Measurements from ENCODE around the gene FAF1.

The FAF1 gene

DNA sequence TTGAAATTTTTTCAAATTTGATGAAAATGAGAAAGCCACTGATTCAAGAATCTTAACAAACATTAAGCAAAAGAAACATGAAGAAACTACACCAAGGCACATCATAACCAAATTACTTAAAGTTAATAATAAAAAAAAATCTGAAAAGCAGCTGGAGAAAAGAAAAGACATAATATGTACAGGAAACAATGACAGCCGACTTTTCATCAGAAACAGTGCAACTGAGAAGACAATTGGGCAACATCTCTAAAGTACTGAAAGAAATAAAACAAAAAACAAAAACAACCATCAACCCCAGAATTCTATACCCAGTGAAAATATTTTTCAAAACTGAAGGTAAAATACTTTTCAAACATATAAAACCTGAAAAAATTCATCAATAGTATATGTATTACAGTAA, 463.1 kb downstream of the FAF1 start:
- no peak for DNase-seq

DNA sequence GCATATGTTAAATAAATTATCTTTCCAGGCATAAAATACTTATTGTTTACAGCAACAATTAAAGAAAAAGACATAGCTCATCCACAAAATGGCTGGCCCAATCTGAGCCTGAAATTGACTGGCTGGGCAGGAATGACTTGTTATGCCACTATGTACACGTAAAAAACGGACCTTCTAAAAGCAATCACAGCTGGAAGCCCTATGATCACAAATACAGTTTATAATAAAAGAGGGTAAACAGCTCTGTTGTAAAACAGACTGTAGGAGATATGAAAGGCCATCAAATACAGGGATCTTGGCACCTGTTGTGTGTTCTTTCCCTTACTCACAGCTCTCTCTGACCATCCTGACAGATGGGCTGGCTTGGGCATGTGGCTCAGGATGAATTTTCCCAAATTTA, 466.4 kb downstream of the FAF1 start:
- DNase-seq = no peak

DNA sequence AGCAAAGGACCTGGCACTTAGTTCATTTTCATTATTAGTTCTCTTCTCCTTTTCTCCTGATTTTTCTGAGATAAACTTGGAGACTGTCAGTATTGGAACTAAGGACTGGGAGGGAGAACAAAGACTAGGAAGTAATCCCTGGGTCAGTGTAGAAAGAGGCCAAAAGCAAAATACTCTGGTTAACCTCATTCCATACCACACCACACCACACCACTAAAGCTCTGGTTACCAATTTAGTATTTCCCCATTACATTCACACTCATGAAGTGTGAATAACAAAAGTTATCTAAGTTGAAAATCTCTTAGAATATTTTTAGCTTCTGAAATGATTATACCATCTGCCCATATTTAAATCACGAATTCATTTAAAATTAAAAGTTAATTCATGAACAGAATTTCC, 467.9 kb downstream of the FAF1 start:
- DNase-seq = no peak

DNA sequence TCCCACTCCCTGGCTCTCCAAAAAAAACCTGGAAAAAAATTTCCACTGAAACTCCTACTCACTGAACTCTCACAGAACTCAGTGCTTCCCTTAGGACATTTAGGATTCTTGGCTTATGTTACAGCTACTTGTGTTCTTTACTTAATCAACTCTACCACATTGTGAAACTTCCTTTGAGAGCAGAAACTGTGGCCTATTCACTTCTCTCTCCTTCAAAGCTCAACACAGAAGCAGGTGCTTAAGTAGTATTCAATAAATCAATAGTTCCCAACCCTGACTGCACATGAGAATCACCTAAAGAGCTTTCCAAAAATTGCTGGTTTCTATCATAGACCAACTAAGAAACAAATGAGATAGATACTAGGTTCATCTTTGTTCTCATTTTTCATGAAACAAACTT, 468.9 kb downstream of the FAF1 start:
- DNase-seq = no peak

DNA sequence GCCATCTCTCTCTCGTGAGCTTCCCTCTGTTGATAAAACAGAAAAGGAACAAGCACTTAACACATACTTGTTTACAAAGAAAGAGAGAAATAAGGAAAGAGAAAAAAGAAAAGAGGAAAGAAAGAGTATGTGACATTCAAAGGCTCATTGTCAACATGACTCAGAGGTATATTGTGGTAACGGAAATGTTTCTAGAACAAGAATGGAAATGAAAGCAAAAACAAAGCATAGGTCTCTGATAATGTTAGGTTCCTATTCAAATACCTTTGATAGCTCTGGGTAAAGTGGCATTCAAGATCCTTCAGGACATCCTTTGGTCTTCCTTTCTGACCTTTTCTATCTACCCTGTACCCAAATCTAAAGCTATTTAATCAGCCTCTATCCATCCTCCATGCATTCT, 469.4 kb downstream of the FAF1 start:
- no peak for DNase-seq

DNA sequence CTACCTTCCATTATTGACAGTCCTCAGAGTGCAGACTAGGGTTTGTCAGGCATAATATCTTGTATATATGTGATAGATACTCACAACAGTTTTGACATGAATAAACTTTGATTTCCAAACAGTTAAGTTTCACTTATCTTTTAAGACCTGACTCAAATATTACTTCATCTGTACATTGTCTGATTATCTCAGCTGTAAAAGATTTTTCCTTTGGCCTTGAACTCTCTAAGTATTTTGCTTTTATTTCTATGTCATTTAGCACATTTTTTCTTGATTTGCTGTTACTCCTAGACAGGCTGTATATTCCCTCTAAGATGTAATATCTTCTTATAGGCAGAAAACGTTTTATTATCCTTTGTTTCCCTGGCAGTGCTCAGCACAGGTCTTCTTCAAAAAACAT, 471.2 kb downstream of the FAF1 start:
- no peak for DNase-seq

DNA sequence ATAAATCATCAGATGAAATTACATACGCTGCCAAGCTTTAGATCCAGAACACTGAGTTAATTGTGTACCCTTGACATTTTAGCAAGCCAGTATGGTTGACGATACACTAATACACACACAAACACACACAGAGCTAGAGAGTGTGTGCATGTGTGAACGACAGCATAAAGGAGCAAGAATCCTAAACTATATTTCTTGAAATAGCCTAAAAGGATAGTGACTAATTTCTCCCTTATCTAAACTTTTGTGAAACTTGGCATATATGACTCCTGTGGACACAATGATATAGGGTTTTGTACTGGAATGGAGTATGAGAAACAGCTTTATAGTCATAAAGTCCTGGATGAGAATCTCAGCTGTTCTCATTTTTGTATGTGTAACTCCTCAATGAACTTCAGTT, 471.7 kb downstream of the FAF1 start:
- no peak for DNase-seq

DNA sequence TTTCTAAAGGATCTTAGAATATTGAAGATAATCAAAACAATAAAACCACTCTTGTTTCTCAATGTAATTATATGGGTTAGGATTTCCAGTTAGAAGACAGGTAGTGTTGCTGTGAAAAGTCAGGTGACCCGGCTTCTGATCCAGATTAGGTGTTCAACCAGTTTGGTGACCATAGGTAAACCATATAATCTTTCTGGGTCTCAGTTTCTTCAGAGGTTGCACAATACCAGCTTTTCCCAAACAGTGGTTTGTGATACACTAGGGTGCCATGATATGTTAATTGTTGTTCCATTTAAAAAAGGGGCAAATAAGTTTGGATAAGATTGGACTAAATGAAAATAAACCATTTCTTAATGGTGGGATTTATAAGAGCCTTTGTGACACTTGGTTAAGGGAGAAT, 472.3 kb downstream of the FAF1 start:
- DNase-seq = no peak

DNA sequence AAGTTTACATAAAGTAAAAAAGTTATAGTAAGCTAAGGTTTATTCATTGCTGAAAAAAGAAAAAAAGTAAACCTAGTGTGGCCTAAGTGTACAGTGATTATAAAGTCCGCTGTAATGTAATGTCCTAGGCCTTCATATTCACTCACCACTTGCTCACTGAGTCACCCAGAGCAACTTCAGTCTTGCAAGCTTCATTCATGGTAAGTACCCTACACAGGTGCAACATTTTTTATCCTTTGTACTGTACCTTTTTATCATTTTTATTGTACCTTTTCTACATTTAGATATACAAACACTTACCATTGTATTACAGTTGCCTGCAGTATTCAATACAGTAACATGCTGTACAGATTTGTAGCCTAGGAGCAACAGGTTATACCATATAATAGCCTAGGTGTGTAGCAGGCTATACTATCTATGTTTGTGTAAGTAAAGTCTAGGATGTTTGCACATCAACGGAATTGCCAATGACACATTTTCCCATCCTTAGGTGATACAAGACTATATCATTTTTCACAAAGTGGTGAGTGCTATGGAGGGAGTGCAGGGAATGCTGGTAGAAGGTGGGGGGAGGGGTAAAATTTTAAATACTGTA, 478.8 kb downstream of the FAF1 start:
- no peak for DNase-seq

DNA sequence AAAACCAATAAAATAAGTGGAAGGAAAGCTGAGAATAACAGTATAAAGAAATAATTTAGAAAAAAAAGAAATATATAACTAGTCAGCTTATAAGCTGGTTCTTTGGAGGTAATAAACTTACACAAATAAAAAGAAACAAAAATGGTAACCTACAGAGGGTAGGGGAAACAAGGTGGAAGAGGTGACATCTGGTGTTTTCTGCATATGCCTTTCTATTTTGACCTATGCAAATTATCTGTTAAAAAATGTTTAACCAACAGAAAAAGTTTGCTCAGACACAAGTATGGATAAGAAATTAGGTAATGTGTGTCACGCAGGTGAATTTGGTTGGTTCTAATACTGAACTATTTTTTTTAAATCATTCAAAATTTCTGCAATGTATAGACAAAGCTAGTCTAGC, 483.3 kb downstream of the FAF1 start:
- DNase-seq = no peak

DNA sequence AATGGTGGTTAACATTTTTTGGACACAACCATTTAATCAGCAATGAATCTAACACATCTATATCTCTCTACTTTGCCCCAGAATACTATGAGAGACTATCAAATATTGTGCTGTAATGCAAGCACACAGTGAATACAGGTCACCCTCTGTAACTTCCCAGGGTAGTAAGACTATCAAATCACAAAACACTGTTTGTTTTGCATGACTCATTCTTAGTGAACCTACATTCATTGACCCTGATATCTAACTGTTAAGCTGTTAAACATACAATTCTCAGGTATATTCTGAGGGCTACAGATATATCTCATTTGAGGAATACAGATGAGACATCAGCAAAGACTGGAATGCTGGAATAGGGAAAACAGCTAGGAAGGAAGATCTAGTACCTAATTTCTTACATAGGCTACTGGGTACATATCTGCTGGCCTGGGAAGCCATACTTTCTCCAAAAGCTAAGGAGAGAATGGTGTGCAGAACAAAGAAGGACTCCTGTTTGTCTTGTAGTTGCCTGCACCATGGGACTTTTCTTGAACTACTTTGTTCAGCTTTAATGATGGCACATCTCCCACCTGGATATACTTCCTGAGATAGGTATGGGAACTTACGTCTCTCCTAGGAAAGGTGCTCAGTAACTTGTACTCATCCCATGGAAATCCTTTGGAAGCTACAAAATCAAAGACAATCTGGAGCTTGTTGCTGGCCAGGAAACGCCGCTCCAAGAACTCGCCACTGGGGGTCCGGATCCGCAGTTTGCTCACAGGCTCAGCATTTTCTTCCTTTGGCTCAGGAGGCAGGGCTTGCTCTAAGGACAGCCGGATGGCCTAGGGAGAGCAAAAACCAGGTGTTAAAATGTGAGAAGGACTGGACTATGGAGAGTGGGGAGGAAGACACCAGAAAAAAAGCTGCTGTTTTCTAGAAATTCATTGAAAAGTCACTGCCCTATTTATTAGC, 484.9 kb downstream of the FAF1 start:
- DNase-seq = no peak

DNA sequence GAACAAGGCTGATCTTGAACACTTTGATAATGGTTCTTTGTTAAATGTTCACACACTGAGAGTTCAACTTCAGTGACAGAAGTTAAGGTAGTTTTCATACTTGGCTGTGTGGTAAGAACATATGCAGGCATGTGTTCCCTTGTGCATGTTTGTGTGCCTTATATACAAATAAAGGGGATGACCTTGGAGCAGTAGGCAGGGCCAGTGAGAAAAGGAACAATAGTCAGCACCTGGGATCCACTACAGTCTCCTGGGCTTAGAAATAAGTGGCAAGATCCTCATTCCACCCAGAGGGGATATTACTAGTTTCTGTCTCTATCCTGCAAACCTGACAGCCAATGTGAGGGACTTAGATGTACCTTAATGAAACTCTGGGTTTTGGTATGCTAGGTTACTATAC, 486.6 kb downstream of the FAF1 start:
- DNase-seq = no peak

DNA sequence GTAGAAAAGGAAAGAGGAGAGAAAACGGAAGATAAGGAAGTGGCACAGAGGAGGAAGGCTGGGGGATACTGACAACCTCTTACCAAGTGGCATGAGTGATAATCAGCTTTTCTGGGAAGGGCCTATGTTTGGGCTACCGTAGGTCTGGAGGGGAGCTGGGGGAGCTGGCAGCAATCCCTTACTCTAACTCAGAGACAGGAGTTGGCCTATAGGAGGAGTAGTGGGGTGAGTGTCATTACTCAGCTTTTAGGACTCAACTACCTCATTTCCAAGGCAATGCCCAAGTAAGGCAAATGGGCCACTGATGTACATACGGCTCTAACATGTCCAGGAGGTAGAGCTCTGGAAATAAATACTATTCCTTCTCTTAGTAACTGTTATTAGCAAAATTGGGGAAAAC, 488.1 kb downstream of the FAF1 start:
- DNase-seq = no peak

DNA sequence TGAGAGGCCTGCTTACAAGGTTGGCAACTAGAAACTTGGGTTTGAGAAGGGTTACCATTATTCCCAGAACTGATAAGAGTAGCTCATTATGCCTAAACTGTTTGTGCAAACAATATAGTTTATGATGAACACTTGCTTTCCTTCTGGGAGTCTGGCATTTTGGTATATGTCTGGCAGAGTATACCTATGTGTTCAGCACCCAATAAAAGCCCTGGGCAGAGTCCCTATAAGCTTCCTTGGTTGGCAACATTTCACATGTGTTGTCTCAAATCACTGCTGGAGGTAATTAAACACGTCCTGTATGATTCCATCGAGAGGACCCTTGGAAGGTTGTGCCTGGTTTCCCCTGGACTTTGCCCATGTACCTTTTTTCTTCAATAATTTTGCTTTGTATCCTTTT, 497.1 kb downstream of the FAF1 start:
- no peak for DNase-seq

DNA sequence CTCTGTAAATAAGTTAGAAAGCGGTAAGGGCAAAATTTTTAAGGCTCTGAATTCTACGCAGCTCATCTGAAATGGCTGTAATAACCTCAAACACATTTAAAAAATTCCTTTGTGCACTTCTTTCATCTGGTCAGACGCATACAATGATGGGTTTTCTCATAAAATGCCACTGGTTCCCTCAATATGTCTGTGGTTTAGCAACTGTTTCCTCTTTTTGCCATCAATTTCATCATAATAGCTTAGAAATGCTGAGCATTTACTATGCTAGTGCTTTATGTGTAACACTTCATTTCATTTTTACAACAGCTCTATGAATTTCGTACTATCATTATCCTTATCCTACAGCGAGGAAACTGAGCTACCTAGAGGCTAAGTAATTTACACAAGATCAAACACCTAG, 501.6 kb downstream of the FAF1 start:
- DNase-seq = no peak

DNA sequence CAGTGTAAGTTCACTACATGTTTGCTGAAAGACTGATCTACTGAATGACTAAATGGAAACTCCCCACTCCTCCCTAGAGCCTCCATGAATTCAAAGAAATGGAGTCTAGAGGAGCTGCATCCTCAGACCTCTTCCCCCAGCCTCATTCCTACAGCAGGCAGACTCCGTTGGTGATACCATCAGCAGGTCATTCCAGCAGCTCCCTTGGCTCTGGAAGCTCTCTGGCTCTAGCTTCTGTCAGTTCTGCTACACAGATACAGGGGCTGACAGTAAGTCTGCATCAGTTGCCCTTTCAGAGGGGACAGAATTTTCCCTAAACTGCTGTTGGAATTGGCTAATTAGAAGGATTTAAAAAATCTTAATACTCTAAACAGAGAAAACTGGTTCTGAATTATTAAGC, 505.2 kb downstream of the FAF1 start:
- no peak for DNase-seq

DNA sequence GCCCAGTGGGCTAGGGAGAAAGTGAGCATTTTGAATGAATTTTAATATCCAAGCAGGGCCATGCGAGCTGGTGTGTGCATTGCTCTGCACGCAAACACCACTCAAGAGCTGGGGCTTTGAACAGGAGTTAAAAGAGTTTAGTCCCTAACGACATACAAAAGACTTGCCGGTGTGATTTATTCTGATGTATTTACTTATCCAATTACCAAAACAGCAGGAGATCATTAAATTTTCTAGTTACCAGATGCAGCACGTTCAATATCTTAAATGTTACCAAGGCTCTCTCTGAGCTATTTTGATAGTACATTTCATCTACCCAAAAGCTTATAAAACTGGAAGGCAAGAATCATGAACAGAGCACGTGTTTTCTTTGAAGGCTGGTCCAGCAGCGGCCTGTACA, 506.8 kb downstream of the FAF1 start:
- no peak for DNase-seq

DNA sequence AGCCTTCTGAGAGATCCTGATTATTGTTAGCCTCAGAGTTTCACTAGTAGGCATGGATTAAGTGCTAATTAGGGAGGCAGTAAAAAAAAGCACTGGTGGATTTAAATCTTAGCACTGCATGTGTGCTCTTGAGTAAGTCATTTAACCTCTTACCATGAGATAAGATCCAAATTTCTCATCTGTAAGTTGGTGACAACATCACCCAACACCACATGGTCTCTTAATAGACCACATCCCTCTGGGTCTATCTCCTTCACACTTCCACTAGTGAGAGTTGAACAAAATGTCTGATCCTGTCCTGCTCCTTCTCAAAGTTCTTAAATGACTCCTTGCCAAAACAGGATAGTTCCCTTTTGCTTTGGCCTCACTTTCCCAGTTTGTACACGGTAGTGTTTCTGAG, 507.4 kb downstream of the FAF1 start:
- no peak for DNase-seq

DNA sequence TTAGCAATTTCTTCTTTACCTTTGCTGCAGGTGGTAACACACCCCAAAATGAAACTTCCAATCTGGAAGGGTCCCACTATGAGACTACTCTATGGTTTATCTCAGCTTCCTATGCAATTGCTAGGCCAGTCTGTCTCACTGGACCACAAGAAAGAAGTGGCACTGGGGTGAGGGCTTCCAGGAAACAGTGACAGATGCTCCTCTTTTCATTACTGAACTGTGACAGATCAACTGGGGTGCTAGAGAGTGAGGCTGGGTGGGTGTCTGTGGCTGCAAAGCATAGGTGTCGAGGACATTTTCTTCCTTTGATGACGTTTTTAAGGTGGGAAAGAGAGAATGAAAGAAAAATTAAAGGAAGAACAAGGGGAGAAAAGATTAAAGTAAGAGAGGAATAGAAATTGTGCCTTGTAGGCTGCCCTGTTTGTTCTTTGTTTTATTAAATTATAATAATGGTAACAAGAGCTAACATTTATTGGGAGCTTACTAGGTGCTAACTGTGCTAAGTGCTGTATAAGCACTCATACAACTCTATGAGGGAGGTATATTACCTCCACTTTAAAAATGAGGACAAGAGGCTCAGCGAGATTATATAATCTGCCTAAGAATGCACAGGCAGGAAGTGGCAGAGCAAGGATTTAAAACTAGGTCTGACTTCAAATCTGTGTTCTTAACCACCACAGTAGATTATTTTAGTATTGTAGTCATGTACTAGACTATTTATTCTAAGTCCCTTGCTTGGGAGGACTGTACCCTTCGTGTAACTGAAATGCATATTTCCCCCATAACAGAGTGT, 509.0 kb downstream of the FAF1 start:
- no peak for DNase-seq

DNA sequence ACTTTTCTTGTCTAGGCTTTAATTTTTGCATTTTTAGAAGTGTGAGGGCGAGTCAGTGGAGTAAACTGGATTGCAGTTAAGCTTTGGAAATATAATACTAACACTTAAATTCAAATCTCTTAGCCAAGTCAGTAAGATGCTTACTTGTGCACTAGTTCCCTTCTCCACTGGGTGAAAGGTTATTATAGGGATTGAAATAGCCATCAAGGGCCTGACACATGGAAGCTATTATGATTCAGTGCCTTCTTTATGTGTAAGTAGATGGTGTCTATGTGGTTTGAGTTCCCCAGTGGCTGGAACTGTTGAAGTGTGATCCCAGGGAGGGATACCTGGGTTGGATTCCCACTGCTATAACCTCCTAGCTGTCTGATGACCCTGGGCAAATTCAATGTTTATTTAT, 512.1 kb downstream of the FAF1 start:
- DNase-seq = no peak

DNA sequence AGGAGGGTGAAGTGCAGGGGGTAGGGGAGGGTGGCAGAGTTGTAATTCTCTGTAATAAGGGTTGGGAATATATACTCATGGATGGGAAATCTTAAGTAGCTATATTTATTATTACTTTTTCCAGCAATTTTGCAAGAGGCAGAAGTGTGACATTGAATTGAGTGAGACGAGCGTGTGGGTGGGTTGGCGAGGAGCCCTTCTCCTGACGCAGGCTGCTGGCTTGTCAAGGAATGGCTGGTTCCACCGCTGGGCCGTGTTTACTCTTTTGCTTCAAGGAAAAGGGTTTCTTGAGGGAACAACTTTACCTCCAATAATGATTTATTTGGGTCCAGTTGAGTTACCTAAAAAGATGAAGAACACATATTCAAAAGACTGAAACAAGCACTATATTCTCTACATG, 518.9 kb downstream of the FAF1 start:
- DNase-seq = no peak

DNA sequence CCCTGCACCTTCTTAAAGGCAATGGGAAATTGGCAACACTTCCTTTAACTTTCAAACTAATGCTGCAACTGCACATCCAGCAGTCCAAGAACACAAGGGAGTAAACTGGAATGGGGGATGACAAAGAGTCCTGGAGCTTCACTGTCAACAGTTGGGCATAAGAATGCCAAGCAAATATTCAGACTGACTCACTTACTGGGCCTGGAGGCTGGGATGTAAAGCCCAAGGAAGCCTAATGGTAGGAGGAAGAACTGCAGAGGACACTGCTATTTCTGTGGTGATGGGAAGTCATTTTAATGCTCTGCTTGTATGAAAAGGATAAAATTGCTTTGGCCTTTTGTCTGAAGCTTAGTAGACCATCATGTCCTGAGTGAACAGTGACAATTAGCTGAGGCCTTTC, 521.1 kb downstream of the FAF1 start:
- DNase-seq = no peak

DNA sequence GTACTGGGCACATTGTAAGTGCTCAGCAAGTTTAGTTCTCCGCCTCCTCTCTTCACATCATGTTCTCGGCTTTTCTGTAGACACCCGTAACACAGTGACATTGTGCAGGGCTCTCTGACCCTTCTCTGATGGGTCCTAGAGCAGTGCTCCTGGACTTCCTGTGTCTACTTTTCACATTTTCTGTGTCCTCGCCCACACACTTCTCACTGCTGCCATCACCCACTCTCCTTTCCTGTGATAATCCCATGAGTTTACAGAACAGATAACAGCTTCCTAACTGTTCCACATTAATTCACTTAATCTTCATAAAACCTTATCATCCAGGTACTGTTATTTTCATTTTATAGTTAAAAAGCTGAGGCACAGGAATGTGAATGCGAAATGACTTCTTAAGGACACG, 523.6 kb downstream of the FAF1 start:
- no peak for DNase-seq

Measured in hypothalamus (tissue), 51 donors.